GM03348 (cell line): ENCODE data around the gene SRGN.

ENCODE experiments used
- DNase-seq: peaks from one replicate; pipeline ENCODE4 v3.0.0; 2012; ENCODE audit warnings: low spot score

Gene SRGN

GRCh38 chr10:69090685-69091084 is 2.8 kb downstream of the SRGN start:
- DNase-seq = no peak

- no peak for DNase-seq
Observed at GRCh38 chr10:69091143-69091651, 3.3 kb downstream of the SRGN start.

GRCh38 chr10:69092959-69093850 is 5.3 kb downstream of the SRGN start:
- peak; percentile 82 for DNase-seq

- peak; percentile 15 for DNase-seq
Observed at GRCh38 chr10:69093933-69094332, 6.0 kb downstream of the SRGN start.

- no peak for DNase-seq
Observed at GRCh38 chr10:69096045-69096444, 8.1 kb downstream of the SRGN start.

GRCh38 chr10:69097729-69098128 is 9.8 kb downstream of the SRGN start:
- no peak for DNase-seq

- no peak for DNase-seq
Observed at GRCh38 chr10:69100136-69100872, 12.4 kb downstream of the SRGN start.

GRCh38 chr10:69101451-69102095 is 13.7 kb downstream of the SRGN start:
- DNase-seq = no peak

- no peak for DNase-seq
Observed at GRCh38 chr10:69102440-69102839, 14.5 kb downstream of the SRGN start.

- no peak for DNase-seq
Observed at GRCh38 chr10:69103784-69104183, 15.9 kb downstream of the SRGN start.

GRCh38 chr10:69104994-69105790 is 17.3 kb downstream of the SRGN start:
- DNase-seq = no peak

- DNase-seq = no peak
Observed at GRCh38 chr10:69107176-69107490, 19.2 kb downstream of the SRGN start.

GRCh38 chr10:69107699-69108098 is 19.8 kb downstream of the SRGN start:
- no peak for DNase-seq

- DNase-seq = no peak
Observed at GRCh38 chr10:69119896-69120295, 32.0 kb downstream of the SRGN start.

GRCh38 chr10:69123306-69123746 is 35.4 kb downstream of the SRGN start:
- peak; percentile 75 for DNase-seq

GRCh38 chr10:69123747-69124562 is 36.1 kb downstream of the SRGN start, which contains the start of gene VPS26A:
TSS of gene VPS26A (plus strand) at chr10:69124178. CDS start at chr10:69124278, 100 bp downstream.
- peak; percentile 100 for DNase-seq

- peak; percentile 67 for DNase-seq
Observed at GRCh38 chr10:69124563-69125268, 36.8 kb downstream of the SRGN start.

GRCh38 chr10:69125554-69125953 is 37.7 kb downstream of the SRGN start:
- no peak for DNase-seq

GRCh38 chr10:69130251-69130650 is 42.3 kb downstream of the SRGN start:
- DNase-seq = no peak

GRCh38 chr10:69139961-69140360 is 52.1 kb downstream of the SRGN start:
- no peak for DNase-seq
